Lower lobe of right lung (tissue), 2 donors: ENCODE data around the gene GPR137B. TPM values are rescaled to one million over a fixed set of nuclear protein-coding genes. Genes with fewer than 3 reads are reported as not detected.

Source experiments
- ATAC-seq, 2 donors: fragments of 200-7000 bp; cut with Tn5 transposase; one replicate each; pipeline ENCODE4 v1.9.1; 2020 to 2022; ENCODE audit warnings: mild to moderate bottlenecking in 2 of 2, moderate library complexity in 2 of 2
- DNase-seq: peaks from one replicate; pipeline ENCODE4 v3.0.0-alpha.2; 2020
- H3K27ac ChIP-seq: fragments of 200-600 bp; one replicate; pipeline ENCODE4 v1.8.0; 2022
- H3K27me3 ChIP-seq: fragments of 200-600 bp; one replicate; pipeline ENCODE4 v1.8.0; 2022; ENCODE audit warnings: low read depth
- H3K36me3 ChIP-seq: fragments of 200-600 bp; one replicate; pipeline ENCODE4 v1.8.0; 2022; ENCODE audit warnings: mild to moderate bottlenecking
- H3K4me1 ChIP-seq: fragments of 200-600 bp; one replicate; pipeline ENCODE4 v1.8.0; 2022
- H3K4me3 ChIP-seq: fragments of 200-600 bp; one replicate; pipeline ENCODE4 v1.8.0; 2022; ENCODE audit warnings: mild to moderate bottlenecking
- H3K9me3 ChIP-seq: fragments of 200-600 bp; one replicate; pipeline ENCODE4 v1.8.0; 2022
- CTCF ChIP-seq: fragments of 200-600 bp; IDR thresholded peaks from one replicate; pipeline ENCODE4 v1.8.0; 2022; ENCODE audit warnings: antibody characterized with exemption, mild to moderate bottlenecking
- intact Hi-C: fragments of 100-400 bp; cut with DNase I; formaldehyde crosslinking; loops from one replicate; pipeline ENCODE4 v1.11.0; 2022
- total RNA-seq: library from RNA; stranded (reverse); fragmentation: NEBNext Ultra II Directional; extraction: Animal tissue kit (Norgen Biotek cat#: 25700); gene quantifications from one replicate; pipeline ENCODE4 v1.2.1, GENCODE V29; 2021
- donor health status: DM: no; HTN: yes; CAD: no; lungs with severe emphysema.

GPR137B gene
- total RNA-seq, 1 donor from 2014 or later, result 38.3 TPM

- Histone ChIP-seq H3K27ac (no peak overlapping the region), H3K36me3 (no peaks in the 10 kb centered on the region), H3K4me3 (peak overlapping the region; percentile 70), H3K9me3 (no peaks in the 10 kb centered on the region), H3K4me1 (peaks cover 15% of the 10 kb centered on the region), H3K27me3 (peaks cover 13% of the 10 kb centered on the region)
- intact Hi-C loops, result no loop called here
- ATAC-seq (peak; percentile 7 to 41), DNase-seq (no peak)
- no peak for TF ChIP-seq CTCF
Observed at GRCh38 chr1:236141447-236142252, 689 bp upstream of the GPR137B start.

GRCh38 chr1:236143104-236143948 lies 987 bp downstream of the GPR137B start:
- H3K27ac ChIP-seq, result peak overlapping the region; percentile 62
- H3K9me3 ChIP-seq, result no peaks in the 10 kb centered on the region
- peaks cover 5% of the 10 kb centered on the region for H3K27me3 ChIP-seq
- peaks cover 15% of the 10 kb centered on the region for H3K4me1 ChIP-seq
- peak overlapping the region; percentile 70 for H3K4me3 ChIP-seq
- no peaks in the 10 kb centered on the region for H3K36me3 ChIP-seq
- intact Hi-C loops, result no loop called here
- no peak for TF ChIP-seq CTCF
- DNase-seq (no peak), ATAC-seq (peak; percentile 65 to 68)

GRCh38 chr1:236144033-236144432 lies 1.7 kb downstream of the GPR137B start:
- Histone ChIP-seq H3K36me3 (no peaks in the 10 kb centered on the region), H3K4me3 (peak overlapping the region; percentile 70), H3K9me3 (no peaks in the 10 kb centered on the region), H3K4me1 (peaks cover 21% of the 10 kb centered on the region), H3K27ac (no peak overlapping the region), H3K27me3 (peaks cover 5% of the 10 kb centered on the region)
- DNase-seq, result no peak
- intact Hi-C loops, result no loop called here
- peak in 1 of 2 donors; percentile 9 for ATAC-seq
- TF ChIP-seq CTCF, result no peak

GRCh38 chr1:236144446-236145150 lies 2.3 kb downstream of the GPR137B start:
- Histone ChIP-seq H3K36me3 (no peaks in the 10 kb centered on the region), H3K4me3 (no peak overlapping the region), H3K27me3 (peaks cover 5% of the 10 kb centered on the region), H3K9me3 (no peaks in the 10 kb centered on the region), H3K4me1 (peaks cover 22% of the 10 kb centered on the region), H3K27ac (no peak overlapping the region)
- no peak for ATAC-seq
- DNase-seq, result no peak
- intact Hi-C loops, result no loop called here
- TF ChIP-seq CTCF, result no peak

- ATAC-seq (no peak), DNase-seq (no peak)
- intact Hi-C loops, result no loop called here
- H3K36me3 ChIP-seq, result no peaks in the 10 kb centered on the region
- H3K27me3 ChIP-seq, result no peaks in the 10 kb centered on the region
- H3K4me1 ChIP-seq, result peaks cover 18% of the 10 kb centered on the region
- H3K4me3 ChIP-seq, result no peak overlapping the region
- TF ChIP-seq CTCF, result no peak
- no peaks in the 10 kb centered on the region for H3K9me3 ChIP-seq
- H3K27ac ChIP-seq, result no peak overlapping the region
Observed at GRCh38 chr1:236147068-236147467, 4.7 kb downstream of the GPR137B start.
